Loucy (cell line): ENCODE data around the gene HCAR3.

ENCODE experiments used
- EZH2phosphoT487 ChIP-seq: fragments of 200-600 bp; IDR thresholded peaks from 2 replicates; pipeline ENCODE4 v1.6.1; 2018; ENCODE audit warnings: antibody characterized with exemption, mild to moderate bottlenecking, moderate library complexity, borderline replicate concordance
- TF ChIP-seq, protein P1 (sequence below): fragments of 200-600 bp; sonication (generic); conservative IDR thresholded peaks from 2 replicates; pipeline ENCODE4 v1.5.1; 2014; ENCODE audit warnings: mild to moderate bottlenecking, antibody characterized with exemption, low read length

DNA sequence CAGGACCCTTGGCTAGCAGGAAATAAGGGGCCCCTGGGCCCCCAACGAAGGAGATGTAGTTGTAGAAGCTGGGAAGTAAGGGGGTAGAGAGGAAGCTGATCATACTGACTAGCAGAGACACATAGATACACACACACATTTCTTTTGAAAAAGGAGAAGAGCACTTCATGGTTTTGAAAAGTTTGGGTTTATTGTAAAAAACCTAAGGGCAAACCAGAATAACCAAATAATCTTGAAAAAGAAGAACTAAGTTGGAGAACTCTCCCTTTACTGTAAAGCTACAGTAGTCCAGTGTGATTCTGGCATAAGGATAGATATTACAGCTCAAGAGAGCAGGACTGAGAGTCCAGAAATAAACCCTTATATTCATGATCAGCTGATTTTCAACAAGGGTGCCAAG is 5.8 kb upstream of the HCAR3 start:
- TF ChIP-seq, protein P1, sequence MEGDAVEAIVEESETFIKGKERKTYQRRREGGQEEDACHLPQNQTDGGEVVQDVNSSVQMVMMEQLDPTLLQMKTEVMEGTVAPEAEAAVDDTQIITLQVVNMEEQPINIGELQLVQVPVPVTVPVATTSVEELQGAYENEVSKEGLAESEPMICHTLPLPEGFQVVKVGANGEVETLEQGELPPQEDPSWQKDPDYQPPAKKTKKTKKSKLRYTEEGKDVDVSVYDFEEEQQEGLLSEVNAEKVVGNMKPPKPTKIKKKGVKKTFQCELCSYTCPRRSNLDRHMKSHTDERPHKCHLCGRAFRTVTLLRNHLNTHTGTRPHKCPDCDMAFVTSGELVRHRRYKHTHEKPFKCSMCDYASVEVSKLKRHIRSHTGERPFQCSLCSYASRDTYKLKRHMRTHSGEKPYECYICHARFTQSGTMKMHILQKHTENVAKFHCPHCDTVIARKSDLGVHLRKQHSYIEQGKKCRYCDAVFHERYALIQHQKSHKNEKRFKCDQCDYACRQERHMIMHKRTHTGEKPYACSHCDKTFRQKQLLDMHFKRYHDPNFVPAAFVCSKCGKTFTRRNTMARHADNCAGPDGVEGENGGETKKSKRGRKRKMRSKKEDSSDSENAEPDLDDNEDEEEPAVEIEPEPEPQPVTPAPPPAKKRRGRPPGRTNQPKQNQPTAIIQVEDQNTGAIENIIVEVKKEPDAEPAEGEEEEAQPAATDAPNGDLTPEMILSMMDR, result no peak
- no peak for TF ChIP-seq EZH2phosphoT487
